OCI-LY1 (cell line): Measurements from ENCODE around the gene FGD3.

Experiments
- EZH2 ChIP-seq: fragments of 200-600 bp; sonication (generic), shearing (Covaris generic); IDR thresholded peaks from 2 replicates; pipeline ENCODE4 v1.8.0; 2017; ENCODE audit warnings: borderline replicate concordance, mixed run types, mild to moderate bottlenecking, antibody characterized with exemption, low read length, moderate library complexity, mixed read lengths
- TF ChIP-seq, protein P1 (sequence below): fragments of 200-600 bp; sonication (generic), shearing (Covaris generic); IDR thresholded peaks from 2 replicates; pipeline ENCODE4 v1.5.1; 2017; ENCODE audit warnings: mild to moderate bottlenecking, antibody characterized with exemption, low read length, moderate library complexity, mixed read lengths

DNA sequence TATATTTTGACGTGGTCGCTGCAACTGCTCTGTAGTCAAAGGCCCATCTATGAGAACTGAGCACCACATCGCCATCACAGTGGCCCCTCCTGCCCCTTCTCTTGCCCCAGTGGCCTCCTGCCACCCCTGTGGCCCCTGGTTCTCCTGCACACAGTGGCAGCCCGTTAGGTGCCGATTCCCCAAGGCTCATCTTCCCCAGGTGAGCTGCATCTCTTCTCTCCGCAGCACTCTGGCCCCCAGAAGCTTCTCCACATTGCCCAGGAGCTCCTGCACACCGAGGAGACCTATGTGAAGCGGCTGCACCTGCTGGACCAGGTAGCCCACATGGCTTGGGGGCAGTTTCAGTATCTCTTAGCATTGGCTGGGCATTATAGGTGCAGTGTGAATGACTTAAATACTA, 55.4 kb downstream of the FGD3 start:
- TF ChIP-seq, protein P1, sequence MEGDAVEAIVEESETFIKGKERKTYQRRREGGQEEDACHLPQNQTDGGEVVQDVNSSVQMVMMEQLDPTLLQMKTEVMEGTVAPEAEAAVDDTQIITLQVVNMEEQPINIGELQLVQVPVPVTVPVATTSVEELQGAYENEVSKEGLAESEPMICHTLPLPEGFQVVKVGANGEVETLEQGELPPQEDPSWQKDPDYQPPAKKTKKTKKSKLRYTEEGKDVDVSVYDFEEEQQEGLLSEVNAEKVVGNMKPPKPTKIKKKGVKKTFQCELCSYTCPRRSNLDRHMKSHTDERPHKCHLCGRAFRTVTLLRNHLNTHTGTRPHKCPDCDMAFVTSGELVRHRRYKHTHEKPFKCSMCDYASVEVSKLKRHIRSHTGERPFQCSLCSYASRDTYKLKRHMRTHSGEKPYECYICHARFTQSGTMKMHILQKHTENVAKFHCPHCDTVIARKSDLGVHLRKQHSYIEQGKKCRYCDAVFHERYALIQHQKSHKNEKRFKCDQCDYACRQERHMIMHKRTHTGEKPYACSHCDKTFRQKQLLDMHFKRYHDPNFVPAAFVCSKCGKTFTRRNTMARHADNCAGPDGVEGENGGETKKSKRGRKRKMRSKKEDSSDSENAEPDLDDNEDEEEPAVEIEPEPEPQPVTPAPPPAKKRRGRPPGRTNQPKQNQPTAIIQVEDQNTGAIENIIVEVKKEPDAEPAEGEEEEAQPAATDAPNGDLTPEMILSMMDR, result no peak
- no peak for TF ChIP-seq EZH2
